ENCODE measurements around the gene MAST3. TPM values are rescaled to one million over a fixed set of nuclear protein-coding genes. Genes with fewer than 3 reads are reported as not detected.

Gene MAST3
- total RNA-seq, 1 donor from 2014 or later = 5.0 TPM

DNA sequence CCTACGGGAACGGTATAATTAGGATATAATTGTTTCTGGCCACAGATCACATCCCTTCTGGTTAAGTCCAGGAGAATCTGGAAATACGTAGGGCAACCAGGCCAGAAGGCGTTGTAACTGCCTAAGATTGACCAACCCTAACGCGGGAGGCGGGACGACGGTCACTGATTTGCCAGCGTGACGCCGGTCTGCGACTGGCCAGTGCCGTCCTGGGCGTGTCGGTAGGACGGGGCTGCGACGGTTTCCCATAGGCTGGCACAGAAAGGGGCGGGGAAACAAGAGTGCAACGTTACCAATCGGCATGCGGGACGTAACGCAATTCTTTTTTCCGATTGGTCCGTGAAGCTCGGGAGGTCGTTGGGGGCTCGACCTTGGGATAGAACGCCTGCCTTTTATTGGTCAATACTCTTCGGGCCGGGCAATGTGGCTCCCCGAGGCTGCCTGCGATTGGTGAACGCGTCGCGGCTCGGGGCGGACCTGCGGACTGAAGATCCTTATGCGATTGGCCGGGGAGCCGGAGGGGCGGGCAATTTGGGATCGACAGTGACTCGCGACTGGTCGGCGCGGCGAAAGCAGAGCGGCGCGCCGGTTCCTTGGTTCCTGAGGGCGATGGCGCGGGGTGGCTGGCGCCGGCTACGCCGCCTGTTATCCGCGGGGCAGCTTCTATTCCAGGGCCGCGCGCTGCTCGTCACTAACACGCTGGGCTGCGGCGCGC is 95.3 kb downstream of the MAST3 start, which contains the start of gene MPV17L2:
TSS of gene MPV17L2 (plus strand) at position 546 of the 715 bp plus-strand sequence. CDS start at position 610, 64 bp downstream.
- peak; percentile 100 for DNase-seq

DNA sequence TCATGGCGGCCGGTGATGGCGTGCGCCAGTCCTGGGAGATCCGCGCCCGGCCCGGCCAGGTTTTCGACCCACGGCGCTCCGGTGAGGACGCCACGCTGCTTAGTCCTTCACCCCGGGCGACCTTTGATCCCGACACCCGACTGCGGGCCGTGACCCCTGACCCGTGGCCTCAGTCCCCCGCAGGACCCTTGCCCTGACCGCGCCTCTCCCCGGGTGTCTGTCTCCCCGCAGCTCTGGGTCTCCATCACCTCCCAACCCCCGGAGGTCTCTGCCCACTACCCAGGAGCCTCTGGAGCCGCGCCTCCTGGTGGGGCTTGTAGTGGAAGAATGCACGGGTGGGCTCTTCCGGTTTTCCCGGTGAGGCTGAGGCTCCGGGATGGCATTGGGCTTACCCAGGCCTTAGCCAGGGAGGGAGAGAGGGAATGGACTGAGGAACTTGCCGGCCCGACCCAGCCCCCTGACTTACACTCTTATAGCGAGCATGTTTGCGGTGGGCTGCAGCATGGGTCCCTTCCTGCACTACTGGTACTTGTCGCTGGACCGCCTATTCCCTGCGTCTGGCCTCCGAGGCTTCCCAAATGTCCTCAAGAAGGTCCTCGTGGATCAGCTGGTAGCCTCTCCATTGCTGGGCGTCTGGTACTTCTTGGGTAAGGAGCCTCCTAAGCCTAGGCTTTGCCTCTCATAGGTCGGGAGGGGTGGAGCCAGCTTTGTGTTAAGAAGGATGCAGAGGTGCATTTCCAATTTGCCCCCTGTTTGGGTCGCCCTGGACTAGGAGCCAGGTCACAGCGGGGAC is 96.0 kb downstream of the MAST3 start:
- DNase-seq = no peak

DNA sequence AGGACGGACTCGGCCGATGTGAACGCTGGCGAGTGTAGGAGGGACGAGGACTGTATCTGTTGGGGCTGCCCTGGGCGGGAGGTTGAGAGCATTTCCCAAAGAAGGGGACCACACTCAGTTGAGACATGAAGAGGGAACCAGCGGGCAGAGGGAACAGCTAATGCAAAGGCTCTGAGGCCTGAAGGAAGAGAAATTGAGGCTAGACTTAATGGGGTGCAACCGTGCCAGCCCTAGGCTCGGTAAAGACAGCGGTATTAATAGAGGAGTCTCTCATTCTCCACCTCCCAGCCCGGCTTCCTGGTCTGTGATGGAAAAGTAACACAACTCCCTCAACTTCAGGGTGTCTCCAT is 96.6 kb downstream of the MAST3 start:
- no peak for DNase-seq

DNA sequence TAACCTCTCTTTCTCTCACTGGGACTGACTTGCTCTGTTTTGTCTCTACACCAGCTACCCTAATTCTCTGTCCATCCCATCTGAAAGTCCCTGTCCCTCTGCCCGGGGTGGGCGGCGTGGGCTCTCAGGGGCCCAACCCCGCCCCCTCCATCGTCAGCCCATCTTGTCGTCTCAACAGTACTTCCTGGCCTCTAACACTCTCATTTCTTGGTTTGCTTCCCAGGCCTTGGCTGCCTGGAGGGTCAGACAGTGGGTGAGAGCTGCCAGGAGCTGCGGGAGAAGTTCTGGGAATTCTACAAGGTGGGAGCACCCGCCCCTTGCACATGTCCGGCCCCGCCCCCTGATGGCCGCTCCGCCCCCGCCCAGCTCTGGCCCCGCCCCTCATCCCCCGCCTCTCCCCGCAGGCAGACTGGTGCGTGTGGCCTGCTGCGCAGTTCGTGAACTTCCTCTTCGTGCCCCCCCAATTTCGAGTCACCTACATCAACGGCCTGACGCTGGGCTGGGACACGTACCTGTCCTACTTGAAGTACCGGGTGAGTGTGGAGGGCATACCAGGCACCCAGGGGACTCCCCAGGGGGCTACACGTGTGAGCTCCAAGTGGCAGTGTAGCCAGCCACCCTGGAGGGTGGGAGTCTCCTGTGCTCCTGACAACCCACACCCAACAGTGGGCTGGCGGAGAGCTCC is 97.1 kb downstream of the MAST3 start:
- DNase-seq = no peak

DNA sequence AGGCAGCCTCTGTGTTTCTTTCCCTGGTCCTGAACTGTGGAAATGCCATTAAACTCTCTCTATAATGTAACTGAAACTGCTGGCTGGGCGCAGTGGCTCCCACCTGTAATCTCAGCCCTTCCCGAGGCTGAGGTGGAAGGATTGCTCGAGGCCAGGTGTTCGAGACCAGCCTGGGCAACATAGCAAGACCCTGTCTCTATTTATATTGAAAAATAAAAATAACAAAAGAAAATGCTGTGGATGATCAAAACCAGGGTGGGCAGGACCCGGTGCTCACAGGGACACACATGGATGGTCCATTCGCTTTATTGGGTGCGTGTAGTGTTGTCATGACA is 98.9 kb downstream of the MAST3 start:
- no peak for DNase-seq

DNA sequence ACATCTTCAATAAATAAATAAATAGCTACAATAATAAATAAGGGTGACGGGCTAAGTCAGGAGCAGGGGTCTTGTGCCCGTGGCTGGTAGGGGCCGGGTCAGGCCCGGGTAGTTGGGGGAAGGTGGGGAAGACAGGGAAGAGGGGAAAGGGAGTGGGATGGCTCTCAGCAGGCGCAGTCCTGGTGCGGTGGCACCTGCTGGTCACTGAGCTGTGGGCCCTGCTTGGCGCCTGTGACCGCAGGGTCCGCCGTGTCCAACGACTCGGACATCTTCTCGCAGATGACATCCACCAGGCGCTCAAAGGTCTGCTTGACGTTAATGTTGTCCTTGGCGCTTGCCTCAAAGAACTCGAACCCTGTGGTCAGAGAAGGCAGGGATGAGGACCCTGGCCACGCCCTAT is 99.7 kb downstream of the MAST3 start:
- no peak for DNase-seq

DNA sequence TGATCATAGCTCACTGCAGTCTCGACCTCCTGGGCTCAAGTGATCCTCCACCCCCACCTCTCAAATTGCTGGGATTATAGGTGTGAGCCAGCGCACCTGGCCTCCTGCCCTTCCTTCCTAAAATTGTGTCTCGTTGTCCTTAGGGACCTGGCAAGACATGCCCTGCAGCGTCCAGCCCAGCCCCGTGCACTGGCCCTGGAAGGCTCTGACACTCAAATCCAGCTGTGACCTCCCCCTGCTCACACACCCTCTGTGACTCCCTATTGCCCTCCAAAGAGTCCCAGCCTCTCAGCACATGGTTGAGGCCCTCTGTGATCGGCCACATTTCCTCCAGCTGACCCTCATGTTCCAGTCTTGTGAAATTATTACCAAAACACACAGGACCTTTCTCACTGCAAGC is 100.4 kb downstream of the MAST3 start:
- no peak for DNase-seq

DNA sequence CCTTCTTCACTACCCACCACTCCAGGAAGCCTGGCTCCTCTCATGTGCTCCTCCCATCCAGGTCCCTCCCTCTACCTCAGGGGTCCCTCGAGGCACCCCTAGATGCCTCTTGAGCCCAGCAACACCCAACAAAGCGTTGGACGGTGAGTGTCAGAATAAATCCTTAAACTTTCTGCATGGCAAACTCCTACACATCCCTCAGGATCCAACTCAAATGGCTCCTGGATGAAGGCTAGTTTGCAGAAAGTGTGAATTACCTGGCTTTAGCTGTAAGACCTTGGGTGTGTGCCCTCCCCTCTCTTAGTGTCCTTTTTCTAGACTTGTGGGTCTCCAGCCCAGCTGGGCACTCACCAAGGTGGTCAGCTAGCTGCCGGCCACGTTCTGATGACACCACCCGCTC is 100.8 kb downstream of the MAST3 start:
- DNase-seq = no peak

Small RNAs within 50 kb of the gene (small RNA-seq; reads per million reads assigned to genes)
- not detected for gene IFI30

Other genes starting within 250 kb of the MAST3 start
- gene JAK3, start 249.8 kb upstream of the MAST3 start, total RNA-seq = 1.1 TPM
- gene RPL18A, start 237.9 kb upstream of the MAST3 start, total RNA-seq = 612 TPM
- 1.9 TPM for gene SLC5A5, start 225.8 kb upstream of the MAST3 start, total RNA-seq
- gene CCDC124, start 164.8 kb upstream of the MAST3 start, total RNA-seq = 13.9 TPM
- 30.1 TPM for gene KCNN1, start 130.7 kb upstream of the MAST3 start, total RNA-seq
- 5.1 TPM for gene ARRDC2, start 89.6 kb upstream of the MAST3 start, total RNA-seq
- gene IL12RB1, start 10.8 kb upstream of the MAST3 start, total RNA-seq = 0.47 TPM
- 43.5 TPM for gene PIK3R2, start 55.4 kb downstream of the MAST3 start, total RNA-seq
- 0.62 TPM for gene IFI30, start 76.0 kb downstream of the MAST3 start, total RNA-seq
- gene MPV17L2, start 95.4 kb downstream of the MAST3 start, total RNA-seq = 7.8 TPM
- 50.4 TPM for gene RAB3A, start 106.3 kb downstream of the MAST3 start, total RNA-seq
- gene PDE4C, start 128.7 kb downstream of the MAST3 start, total RNA-seq = 0.47 TPM
- gene IQCN, start 176.7 kb downstream of the MAST3 start, total RNA-seq = 0.47 TPM
- gene JUND, start 183.8 kb downstream of the MAST3 start, total RNA-seq = 70.7 TPM
- 72.2 TPM for gene LSM4, start 225.3 kb downstream of the MAST3 start, total RNA-seq
- 14.2 TPM for gene PGPEP1, start 242.8 kb downstream of the MAST3 start, total RNA-seq